ENCODE measurements around the gene REV3L. TPM values are rescaled to one million over a fixed set of nuclear protein-coding genes. Genes with fewer than 3 reads are reported as not detected.

REV3L gene
- total and polyA plus RNA-seq, 2 of the 13 experiments (the other 11 are each of a cell fraction or from before 2014, with no cell fraction given): 12.8 to 31.3 TPM

- no peak overlapping the region for H3K4me3 ChIP-seq (replicated peaks in 1 of 3; ENCODE audit: insufficient read depth in 1 of 3, low read depth in 2 of 3, low read length in 3 of 3)
- in situ Hi-C loops (cut with HindIII; ENCODE audit: extremely low pct_ligation_motif_present, low pct_unique_long_range_greater_than_20kb) (no loop called here), intact Hi-C loops (cut with micrococcal nuclease; ENCODE audit: unreplicated experiment) (no loop called here)
- no TSS peak for BruUV-seq (replicated peaks)
- no peak for ATAC-seq
- no peak for FAIRE-seq
- H3K9me3 ChIP-seq (ENCODE audit: low read length): no peaks in the 10 kb centered on the region
- POLR2A ChIA-PET: no interaction called here
- H3K9ac ChIP-seq (ENCODE audit: insufficient read depth, low read depth, low read length): no peak overlapping the region
- H3K4me1 ChIP-seq (ENCODE audit: insufficient read depth, low read length): peaks cover 40% of the 10 kb centered on the region
- no peak for DNase-seq (ENCODE audit: low spot score)
- H2AFZ ChIP-seq (ENCODE audit: low read length): no peak overlapping the region
- H3K36me3 ChIP-seq (replicated peaks in 1 of 2; ENCODE audit: control insufficient read depth in 1 of 2, insufficient read depth in 2 of 2, low read length in 2 of 2): no peaks in the 10 kb centered on the region
- no peak overlapping the region for H3K4me2 ChIP-seq (ENCODE audit: low read depth, low read length)
- no peak for TF ChIP-seq ZNF232 (CRISPR knock-in tag; IDR thresholded peaks at IDR 0.05; ENCODE audit: borderline replicate concordance)
- TF ChIP-seq ZXDC (CRISPR knock-in tag; IDR thresholded peaks at IDR 0.05): no peak
- no peak for TF ChIP-seq SSRP1 (CRISPR knock-in tag; IDR thresholded peaks at IDR 0.05)
- no peak for TF ChIP-seq ZSCAN25 (CRISPR knock-in tag; IDR thresholded peaks at IDR 0.05)
- TF ChIP-seq ZNF816 (CRISPR knock-in tag; IDR thresholded peaks at IDR 0.05; ENCODE audit: borderline replicate concordance): no peak
- no peak for TF ChIP-seq SCMH1 (CRISPR knock-in tag; IDR thresholded peaks at IDR 0.05; ENCODE audit: borderline replicate concordance)
- no peak for TF ChIP-seq ZNF775 (CRISPR knock-in tag; IDR thresholded peaks at IDR 0.05; ENCODE audit: borderline replicate concordance)
- TF ChIP-seq ZNF746 (CRISPR knock-in tag; IDR thresholded peaks at IDR 0.05): no peak
- no peak for TF ChIP-seq FOXO1 (CRISPR knock-in tag; IDR thresholded peaks at IDR 0.05)
- TF ChIP-seq SIN3B (IDR thresholded peaks at IDR 0.05; ENCODE audit: low read length): no peak
- TF ChIP-seq ZNF670 (CRISPR knock-in tag; IDR thresholded peaks at IDR 0.05; ENCODE audit: borderline replicate concordance): no peak
- TF ChIP-seq ZEB1 (IDR thresholded peaks at IDR 0.05; ENCODE audit: insufficient replicate concordance, low read depth): no peak
- no peak for TF ChIP-seq ZNF570 (CRISPR knock-in tag; IDR thresholded peaks at IDR 0.05; ENCODE audit: borderline replicate concordance)
- TF ChIP-seq ZNF17 (CRISPR knock-in tag; IDR thresholded peaks at IDR 0.05): no peak
- TF ChIP-seq ZNF691 (CRISPR knock-in tag; IDR thresholded peaks at IDR 0.05; ENCODE audit: borderline replicate concordance, low read depth): no peak
- TF ChIP-seq ISX (CRISPR knock-in tag; conservative IDR thresholded peaks at IDR 0.05): no peak
- no peak for TF ChIP-seq AGO1 (IDR thresholded peaks at IDR 0.05; ENCODE audit: low read depth, low read length, poor library complexity, severe bottlenecking)
- TF ChIP-seq STAT5B (CRISPR knock-in tag; IDR thresholded peaks at IDR 0.05): no peak
- TF ChIP-seq ZNF292 (CRISPR knock-in tag; IDR thresholded peaks at IDR 0.05; ENCODE audit: borderline replicate concordance, low read depth): no peak
- H3K79me2 ChIP-seq (ENCODE audit: insufficient read depth, low read length): no peaks in the 10 kb centered on the region
- CTCF ChIA-PET (ENCODE audit: low intra/inter-chr PET ratio, low total read pairs): no interaction called here
- peak overlapping the region; percentile 9 for H3K27ac ChIP-seq (ENCODE audit: extremely low read length, insufficient read depth, low read length)
- no peaks in the 10 kb centered on the region for H4K20me1 ChIP-seq (ENCODE audit: insufficient read depth, low read length)
- no peaks in the 10 kb centered on the region for H3K27me3 ChIP-seq (ENCODE audit: control insufficient read depth in 1 of 2, insufficient read depth in 2 of 2, low read length in 2 of 2)
- 52% methylated on average over 3 of the region's 3 CpGs for WGBS (ENCODE audit: low lambda C conversion rate)
Observed at GRCh38 chr6:111252726-111253125, 230.3 kb downstream of the REV3L start.

Data from HepG2 (cell line).